A172 (cell line): Measurements from ENCODE around the gene MBOAT1. TPM values are rescaled to one million over a fixed set of nuclear protein-coding genes. Genes with fewer than 3 reads are reported as not detected.

Source experiments
- DNase-seq: peaks from one replicate; pipeline ENCODE4 v3.0.0-alpha.2; 2015; ENCODE audit warnings: low spot score
- total RNA-seq: library from RNA; depleted of rRNA; stranded (reverse); fragments of >200 nt; shearing (Covaris generic); gene quantifications from 2 replicates; pipeline ENCODE4 v1.2.3, GENCODE V29; 2014

The MBOAT1 gene
- total RNA-seq, 1 experiment from 2014 or later = 6.2 TPM

DNA sequence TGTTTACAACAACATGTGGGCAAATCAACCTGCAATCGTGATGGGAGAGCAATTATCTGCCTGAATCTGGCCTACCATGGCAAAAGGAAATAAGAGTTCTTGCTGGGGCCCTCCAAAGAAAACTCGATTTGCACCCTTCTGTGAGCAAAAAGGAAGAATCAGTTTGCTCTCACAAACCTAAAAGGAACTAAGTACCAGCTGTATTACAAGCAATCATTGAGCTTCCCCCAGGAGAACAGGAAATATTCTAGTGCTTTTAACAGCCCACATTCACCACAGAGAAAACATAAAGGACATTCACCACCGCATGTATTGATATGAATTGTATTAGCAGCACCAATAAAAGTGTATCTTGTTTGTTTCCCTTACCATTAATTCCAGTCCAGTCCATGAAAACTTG is 75.0 kb downstream of the MBOAT1 start:
- DNase-seq = no peak

DNA sequence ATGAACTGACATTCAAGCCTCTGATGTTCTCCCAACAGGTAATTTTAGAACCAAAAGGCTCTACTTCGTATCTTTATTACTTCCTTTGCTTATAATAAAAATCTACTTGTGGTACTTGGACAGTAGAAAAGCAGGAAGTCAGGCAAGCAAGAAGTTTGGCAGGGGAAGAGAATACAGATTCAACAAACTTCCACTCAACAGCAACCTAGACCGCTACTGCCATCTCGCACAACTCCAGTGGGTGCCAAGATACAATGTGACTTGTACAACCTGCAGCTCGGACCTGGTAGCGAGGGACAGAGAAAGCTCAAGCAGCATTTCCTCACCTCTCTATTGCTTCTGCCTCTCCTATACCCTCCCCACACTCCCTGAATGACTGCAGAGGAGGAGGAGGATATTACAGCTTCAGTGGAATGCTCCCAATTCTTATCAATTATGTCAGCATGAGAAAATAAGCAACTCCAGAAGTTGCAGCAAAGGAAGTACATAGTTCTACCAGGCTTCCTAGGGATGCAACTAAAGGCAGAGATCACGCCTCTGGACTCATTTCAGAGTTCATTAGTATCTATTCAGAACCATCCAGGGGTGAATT is 76.5 kb downstream of the MBOAT1 start:
- DNase-seq = no peak

DNA sequence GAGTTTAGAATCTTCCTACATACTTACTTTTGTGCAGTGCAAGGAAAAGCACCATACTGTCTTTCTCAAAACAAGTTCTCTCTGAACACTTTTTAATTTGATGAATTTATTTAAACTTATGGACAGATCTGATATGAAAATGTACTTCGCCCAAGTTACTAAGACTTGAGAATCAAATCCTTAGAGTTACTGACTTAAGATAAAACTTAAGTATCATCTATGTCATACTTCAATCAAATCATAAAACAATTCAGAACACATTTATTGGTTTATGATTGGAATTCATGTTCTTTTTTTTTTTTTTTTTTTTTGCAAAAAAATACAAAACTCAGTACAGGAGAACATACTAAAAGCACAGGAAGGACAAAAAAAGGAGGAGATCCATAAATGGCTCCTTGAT is 77.7 kb downstream of the MBOAT1 start:
- DNase-seq = no peak

DNA sequence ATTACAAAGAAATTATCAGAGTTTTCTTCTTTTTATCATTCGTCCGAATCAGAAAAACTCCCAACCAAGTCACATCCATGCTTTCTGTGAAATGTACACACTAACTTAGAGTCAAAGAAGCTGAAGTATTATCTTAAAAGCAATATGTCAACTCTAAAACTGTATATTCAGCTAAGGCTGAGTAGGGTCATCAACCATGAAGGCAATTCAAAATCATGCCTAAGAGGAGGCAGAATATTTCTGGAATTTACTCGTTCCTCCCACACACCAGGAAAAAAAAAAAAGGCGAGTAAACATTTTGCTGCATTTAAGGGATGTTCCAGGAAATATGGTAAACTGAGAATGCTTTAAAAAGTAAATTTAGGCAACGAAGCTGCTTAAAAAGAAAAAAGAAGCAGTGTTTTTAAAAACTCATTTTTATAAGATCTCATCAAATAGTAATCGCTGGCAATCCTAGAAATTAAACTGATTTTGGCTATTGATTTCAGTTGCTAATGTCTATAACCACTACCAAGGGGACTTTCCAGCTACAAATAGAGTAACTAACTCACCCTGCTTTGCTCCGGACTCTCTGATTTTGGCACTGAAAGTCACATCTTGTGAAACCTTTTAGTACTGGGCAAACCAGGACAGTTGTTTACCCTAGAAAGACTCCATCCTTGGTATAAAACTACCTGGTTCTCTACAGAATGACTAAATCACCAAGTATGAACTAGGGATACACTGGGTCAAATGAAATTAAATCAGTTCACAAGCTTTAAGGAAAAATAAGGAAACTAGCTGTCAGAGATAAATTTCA is 82.8 kb downstream of the MBOAT1 start:
- no peak for DNase-seq

DNA sequence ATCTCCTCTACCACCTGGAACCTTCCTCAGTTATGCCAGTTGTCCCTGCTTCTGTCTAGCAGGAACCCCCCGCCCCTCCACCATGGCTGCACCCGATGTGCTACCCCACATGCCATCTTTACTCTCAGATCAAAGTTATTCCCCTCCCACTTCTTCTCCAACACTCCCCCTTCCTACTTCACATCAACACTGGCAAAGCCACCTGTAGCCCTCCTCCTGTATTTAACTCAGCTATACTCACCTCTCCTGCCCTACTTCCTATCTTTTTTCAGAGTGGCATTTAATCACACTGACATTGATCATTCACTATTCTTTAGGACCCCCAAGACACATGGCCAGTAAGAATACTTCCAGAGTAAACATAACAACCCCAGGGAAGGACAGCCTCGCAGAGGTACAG is 84.3 kb downstream of the MBOAT1 start:
- DNase-seq = no peak

DNA sequence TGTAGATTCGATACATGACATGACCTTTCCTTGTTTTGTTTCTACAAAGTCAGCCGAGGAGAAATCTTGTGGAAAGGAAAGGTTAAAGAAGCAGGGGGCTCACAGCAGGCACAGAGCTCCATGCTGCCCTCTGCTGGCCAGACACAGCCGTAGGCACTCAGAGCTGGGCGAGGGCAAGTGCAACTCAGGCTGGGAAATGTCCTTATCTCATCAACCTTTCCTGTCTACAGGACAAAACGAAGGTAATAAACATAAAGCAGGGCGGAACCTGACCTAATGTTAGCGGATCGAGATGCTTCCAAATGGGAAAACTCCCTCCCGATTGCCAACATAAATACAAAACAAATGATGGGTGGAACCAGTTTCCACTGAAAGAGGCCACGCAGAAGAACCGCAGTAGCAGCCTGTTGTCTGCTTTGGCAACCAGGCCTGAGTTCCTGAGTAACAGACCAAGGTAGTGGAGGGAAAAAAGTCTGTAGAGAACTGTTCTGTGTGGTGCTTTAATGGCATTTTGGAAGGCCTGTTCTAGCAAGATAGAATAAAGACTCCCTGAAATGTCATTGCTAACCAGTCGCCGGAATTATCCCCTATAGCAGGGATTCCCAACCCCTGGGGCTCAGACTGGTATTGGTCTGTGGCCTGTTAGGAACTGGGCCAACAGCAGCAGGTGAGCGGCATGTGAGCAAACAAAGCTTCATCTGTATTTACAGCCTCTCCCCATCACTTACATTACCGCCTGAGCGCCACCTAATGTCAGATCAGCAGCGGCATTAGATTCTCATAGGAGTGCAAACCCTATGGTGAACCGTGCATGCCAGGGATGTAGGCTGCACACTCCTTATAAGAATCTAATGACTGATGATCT is 85.2 kb downstream of the MBOAT1 start:
- peak; percentile 51 for DNase-seq

DNA sequence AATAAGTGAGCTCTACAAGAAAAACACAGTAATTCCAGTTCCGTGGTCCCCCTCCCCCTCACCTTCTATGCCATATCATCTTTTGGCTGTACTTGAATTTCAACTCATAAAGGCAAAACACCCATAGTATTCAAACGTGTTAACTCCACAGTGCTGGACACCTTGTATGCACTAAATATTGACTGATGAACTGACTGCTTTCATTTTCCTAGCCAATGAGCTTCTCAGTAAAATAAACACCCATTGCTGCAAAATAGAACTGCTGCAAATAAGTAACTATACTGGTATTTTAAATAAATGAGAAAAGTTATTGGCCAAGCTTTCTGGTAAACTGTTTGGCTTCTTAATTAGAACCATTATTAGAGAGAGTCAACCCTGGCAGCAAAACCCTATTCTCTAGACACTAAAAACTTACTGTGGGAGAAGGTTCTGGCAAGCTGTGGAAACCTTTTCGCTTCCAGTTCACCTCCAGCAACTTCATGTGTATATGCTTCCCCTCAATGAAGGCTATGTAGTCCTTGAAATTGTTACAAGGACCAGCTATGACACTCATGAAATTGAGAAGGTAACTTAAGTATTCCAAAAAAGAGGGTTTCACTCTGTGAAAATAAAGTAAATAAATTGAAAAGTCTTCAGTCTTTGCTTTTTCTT is 86.0 kb downstream of the MBOAT1 start:
- DNase-seq = no peak

DNA sequence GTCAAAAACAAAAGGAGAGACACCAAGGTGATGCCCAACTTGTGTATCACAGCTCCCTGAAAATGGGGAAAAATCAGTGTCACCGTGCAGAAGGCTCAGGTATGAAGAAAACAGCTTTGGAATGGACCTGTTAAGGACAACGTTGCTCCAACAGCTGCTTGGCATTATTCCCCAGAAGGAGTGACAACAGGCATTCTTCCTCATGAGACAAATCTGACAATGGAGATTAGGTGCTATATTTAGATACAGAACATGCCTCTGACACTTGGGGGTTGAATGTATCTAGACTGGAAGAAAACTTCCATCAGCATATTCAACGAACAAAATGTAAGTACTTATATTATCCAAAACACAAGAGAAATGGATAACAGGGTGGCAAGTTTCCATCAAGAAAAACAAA is 87.7 kb downstream of the MBOAT1 start:
- no peak for DNase-seq

DNA sequence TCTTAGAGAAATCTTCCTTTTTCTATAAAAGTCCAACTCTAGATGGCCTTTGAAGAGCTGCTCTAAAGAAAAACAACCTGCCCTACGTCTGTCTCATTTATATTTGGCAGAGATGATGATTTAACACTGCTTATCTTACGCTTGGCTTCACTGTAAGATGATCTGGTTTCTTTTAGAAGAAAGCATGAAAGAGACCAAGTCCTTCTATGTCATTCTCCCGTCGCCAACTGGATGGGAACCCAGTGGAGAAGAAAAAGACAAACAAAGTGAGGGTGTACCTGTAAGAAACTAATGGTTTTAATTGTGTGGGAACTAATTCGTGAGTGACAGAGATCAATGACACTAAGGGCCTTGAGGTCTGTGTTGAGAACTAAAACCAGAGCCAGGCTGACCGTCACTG is 92.8 kb downstream of the MBOAT1 start:
- DNase-seq = no peak

DNA sequence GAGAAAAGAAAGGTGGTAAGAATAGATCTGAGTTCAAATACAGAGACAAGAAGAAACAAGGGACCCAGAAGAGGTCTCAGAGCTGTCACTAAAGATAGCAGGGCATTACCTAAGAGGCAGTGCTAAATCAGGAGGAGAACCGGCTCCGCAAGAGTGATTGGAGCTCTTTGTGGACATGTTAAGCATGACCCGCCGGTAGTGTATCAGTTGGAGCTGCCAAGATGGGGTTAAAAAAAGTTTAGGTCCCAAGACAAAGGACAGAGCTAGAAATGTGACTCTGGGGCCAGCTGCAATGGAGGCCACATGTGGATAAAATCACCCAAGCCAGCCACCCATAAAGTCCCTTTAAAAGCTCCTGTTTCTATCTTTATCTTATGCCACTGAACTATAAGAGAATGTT is 93.4 kb downstream of the MBOAT1 start:
- no peak for DNase-seq

DNA sequence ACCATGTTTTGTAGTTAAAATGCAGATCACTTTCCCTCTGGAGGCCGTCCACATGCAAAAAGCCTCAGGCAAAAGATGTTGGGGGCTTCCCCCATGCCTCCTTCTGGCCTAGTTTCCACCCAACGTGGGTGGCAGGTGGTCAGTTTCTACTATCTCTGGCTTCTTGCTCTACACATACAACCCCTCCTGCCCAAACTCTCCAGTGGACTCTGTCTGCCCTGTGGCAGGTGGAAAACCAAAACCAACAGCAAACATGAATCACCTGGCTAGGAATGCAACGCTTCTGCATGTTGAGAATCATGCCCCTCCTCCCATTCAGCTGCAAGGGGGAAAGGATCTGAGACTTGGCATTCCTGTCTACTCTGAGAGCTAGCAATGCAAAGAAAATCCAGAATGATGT is 94.8 kb downstream of the MBOAT1 start:
- no peak for DNase-seq

DNA sequence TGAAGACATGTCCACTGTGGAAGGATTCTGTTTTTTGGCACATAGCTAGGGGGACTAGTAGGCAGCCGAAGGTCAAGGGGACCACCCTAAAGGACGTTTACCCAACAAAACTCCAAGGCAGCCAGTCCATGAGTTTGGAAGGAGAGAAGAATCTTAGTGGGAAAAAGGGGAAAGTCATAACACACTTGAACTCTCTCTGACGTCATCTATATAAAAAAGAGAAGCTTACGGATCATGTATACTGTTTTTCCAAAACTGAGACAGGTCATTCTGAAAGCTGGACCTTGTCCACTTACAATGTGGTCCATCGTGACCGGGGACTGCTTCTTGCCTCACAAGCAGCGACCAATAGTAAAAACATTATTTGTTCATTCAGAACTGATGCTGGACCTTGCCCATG is 95.5 kb downstream of the MBOAT1 start:
- DNase-seq = no peak

DNA sequence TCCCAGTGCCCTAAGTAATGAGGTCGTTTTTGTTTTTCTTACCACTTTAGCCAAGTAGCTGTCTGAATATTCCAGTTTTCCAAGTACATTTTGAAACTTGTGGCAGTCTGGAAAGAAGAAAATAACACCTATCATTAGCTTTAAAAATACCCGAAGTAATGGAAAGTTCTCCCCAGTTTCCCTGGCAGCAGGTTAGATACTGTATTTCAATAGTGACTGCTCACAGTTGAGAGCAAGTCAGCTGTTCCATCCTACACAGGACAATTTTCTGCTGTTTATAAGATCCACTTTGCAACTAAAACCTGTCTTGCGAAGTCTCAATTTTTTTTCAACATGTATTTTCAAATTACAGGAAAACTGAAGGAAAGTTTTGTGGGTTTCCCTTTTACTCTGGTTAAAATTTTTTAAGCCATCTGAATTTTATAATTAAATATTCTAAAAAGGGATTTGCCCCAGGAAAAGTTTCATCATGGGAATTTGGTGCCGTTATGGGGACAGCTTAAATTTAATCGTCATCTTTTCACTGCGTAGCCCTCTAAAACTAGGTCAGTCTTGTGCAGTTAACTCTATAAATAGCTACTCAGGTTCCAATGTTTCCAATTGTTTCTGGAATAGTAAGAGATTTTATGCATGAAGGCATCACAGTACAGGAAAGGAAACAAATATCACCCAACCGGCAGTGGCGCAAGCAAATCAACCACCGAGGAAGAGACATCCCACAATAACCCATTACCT is 96.9 kb downstream of the MBOAT1 start:
- no peak for DNase-seq

DNA sequence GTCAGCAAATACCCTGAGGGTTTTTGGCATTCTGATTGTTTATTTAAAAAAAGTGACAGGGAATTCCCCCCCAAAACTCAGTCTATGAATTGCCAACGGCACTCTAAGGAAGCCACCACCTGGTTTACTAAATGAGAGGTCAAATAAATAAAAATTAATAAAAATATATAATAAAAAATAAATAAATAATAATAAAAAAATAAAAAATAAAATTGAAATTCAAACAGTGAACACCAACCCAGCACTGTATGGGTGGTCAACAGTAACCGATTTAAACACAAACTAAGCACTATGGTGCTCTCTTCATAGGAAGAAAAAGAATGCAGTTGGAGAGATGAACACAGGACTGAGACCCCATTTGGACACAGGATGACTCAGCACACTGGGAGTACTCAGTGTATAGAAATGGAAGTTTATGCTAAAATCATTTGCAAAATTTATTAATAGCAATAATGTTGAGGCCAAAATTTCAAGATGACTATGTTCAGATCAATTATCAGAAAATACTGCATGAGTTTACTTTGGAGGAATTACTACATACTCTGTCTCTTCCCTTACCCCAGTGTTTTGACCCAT is 98.5 kb downstream of the MBOAT1 start:
- DNase-seq = no peak

DNA sequence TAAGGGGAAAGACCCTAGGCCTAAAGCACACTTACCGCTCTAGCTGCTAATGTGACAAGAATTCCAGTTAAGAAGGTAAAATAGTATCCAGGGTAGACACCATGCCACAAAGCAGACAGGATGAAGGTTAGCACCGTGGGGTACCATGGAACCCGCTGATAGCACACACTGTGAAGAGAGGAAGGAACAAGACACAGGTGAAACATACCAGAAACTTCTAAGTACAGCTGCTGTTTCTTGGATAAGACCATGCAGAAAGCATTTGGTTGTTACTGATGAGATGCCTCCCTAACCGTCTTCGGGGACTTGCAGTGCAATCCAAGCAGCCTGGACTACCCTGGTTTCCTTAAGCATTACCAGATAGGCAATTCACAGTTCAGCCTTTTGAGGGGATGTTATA is 99.4 kb downstream of the MBOAT1 start:
- DNase-seq = no peak

DNA sequence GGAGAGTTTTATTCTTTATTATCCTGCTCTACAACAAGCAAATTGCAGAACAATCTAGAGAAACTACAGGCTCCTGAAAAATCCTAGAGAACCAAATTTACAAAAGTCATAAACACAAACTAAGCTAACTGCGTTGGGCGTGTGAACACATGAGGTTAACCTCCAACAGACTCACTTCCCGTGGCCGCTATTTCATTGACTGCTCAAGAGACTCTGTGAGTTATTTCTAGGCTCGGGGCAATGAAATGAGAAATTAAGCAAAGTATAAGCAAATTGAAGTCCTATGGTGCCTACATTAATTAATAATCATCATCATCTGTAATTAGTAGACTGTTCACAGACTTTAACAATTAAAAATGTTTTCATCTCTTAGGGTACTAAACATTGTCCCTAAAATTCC is 100.0 kb downstream of the MBOAT1 start:
- no peak for DNase-seq

DNA sequence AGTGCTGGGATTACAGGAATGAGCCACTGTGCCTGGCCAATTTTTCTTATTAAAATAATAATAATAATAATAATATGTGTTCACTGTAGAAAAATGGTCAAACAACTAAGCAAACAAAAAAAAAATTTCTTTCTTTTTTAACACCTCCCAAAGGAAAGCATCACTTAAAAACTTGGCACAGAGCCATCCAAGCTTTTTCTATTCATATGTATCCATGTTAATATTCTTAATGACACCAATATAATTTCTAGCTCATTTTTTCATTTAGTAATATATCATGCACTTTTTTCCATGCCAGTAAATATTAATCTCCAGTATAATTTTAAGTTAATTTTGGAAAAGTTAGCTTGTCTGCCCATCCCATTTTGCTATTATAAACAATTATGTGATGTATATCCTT is 101.8 kb downstream of the MBOAT1 start:
- DNase-seq = no peak

DNA sequence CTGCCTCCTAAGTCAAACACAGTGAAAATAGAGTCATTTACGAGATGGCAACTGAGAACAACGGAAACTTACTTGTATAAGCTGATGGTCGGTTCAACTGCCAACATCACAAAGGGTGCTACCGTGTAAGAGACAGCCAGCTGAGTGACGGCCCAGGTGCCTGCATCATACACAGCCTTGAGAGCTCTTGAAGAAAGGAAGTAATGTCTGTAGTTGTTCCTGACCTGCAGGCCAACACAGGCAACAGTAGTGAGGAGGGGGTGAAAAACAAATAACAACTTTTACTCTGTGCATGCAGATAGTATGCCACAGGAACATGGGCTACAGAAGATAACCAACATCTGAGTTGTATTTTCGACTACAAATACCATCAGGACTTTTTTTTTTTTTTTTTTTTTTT is 102.7 kb downstream of the MBOAT1 start:
- no peak for DNase-seq

DNA sequence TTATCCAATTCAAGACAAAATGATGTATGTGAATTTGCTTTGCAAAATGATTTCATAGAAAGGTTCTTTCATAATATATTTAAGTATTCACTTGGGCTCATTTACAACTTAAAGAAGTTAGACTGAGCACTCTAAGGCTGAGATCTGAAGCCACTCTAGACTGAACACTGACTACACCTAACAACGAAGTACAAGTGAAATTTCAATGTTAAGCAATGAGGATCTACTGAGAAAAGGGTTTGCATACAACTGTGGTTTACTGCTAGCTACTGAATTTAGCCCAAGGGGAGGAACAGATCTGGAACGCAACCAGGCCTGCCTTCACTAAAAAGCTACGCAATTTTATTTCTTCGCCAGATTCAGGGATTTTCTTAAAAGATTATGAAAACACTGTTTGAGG is 106.4 kb downstream of the MBOAT1 start:
- no peak for DNase-seq

DNA sequence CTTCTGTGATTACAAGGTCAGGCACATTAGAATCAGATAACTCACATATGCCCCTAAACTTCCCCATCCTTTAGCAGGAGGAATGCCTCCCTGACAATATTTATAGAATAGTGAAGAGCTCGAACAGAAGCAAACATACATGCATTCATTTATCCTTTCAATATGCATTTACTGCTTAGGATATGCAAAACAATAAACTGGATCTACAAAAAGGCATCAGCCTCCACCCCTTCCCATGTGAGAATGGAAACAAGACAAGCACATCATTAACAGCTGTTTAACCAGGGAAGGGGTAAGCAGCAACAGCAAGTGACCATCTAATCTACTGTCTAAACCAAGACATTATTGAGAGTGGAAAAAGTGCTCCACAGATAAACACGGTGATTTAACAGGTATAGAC is 107.6 kb downstream of the MBOAT1 start:
- DNase-seq = no peak

DNA sequence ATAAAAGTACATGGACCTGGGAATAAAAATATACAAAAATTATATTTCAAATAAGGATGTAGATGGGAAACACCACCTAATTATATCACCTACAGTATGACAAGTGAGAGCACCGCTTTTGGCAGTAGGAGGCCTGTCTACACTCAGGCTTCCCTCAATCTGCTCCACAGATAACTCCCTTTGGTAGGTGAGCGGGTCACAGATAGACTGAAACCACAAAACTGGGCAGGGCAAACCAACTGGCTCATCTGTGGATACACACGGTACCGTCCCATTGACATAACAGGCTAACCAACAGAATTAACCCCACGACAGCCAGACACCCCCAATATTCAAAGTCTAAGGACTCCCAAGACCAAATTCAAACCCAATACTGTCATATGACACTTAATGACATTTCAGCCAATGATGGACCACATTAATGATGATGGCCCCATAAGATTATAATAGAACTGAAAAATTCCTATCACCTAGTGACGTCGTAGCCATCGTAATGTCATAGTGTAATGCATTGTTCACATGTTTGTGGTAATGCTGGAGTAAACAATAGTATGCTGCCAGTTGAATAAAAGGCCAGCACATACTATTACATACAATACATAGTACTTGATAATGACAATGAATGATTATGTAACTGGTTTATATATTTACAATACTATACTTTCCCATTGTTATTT is 109.7 kb downstream of the MBOAT1 start:
- DNase-seq = no peak
